ENCODE data around the gene GPER1.

GRCh38 chr7:1093916-1094508 is 6.1 kb downstream of the GPER1 start:
- no peak for TF ChIP-seq CTCF (IDR thresholded peaks at IDR 0.05; ENCODE audit: low read length)
- TF ChIP-seq EZH2 (IDR thresholded peaks at IDR 0.05; ENCODE audit: borderline replicate concordance, low read length): no peak
